Measurements from ENCODE around the gene APP. TPM values are rescaled to one million over a fixed set of nuclear protein-coding genes. Genes with fewer than 3 reads are reported as not detected.

APP gene
- total and polyA plus RNA-seq, 10 of the 15 experiments (the other 5 are each of a cell fraction or from before 2014, with no cell fraction given) = 8.8 to 94.9 (median 51.0) TPM

DNA sequence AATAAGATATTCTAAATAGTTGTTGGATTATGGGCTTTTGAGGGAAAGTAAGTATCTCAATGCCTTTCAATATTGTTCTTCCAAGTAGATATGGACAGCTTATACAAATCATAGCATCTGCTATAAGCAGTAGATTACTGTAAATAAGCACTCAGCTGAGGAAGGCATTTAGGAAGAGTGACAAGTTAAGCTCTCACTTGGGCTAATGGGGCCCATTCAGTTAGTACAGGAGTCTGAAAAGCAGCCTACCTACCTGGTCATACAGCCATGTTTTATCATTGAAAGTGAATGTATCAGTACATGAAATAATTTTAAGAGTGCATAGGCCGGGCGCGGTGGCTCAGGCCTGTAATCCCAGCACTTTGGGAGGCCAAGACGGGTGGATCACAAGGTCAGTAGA is 73.1 kb downstream of the APP start:
- H3K9me3 ChIP-seq (replicated peaks; ENCODE audit: control insufficient read depth, insufficient read depth, low read length) = no peaks in the 10 kb centered on the region

DNA sequence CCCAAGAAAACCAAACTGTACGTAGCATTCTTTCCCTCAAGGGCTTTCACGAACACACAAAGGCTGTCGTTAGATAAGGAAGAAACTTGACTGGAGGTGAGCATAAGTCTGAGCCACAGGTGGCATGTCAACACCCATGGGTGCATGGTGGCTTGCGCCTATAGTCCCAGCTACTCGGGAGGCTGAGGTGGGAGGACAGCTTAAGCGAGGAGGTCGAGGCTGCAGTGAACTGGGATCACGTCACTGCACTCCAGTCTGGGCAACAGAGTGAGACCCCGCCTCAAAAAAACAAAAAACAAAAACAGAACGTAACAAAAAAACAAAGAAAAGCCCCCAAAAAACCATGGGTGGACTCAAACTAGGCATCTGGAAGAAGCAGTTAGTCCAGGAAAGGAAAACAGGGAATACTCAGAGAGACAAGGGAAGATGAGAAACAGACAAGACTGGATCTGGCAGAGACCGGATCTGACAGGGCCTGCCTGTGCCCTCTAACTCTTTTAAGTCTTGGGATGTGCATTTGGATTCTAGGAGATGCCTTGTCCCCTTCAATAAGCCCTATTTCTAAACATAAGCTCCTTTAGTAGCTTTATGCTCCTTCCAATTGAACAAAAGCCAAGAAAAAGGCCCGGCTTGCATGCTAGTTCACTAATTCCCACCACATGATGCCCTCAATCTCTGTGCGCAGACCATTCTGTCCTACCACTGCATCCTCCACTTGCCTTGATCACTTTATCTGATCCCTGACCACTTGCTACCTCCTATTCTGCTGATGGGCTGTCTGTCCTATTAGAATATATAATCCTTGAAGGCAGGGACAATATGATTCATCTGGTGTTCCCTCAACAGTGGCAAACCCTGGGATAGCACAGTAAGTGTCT is 73.8 kb downstream of the APP start:
- in situ Hi-C loops (cut with MboI) (no loop called here), intact Hi-C loops (cut with micrococcal nuclease; ENCODE audit: unreplicated experiment) (no loop called here)
- DNase-seq (ENCODE audit: low read depth, low spot score) = no peak
- no peak for ATAC-seq
- TF ChIP-seq BMI1 (IDR thresholded peaks at IDR 0.05; ENCODE audit: borderline replicate concordance) (no peak), ZNF217 (IDR thresholded peaks at IDR 0.05) (no peak), YY1 (IDR thresholded peaks at IDR 0.05; ENCODE audit: low read depth, low read length) (no peak), ATF7 (IDR thresholded peaks at IDR 0.05; ENCODE audit: low read depth) (no peak), ZBED1 (IDR thresholded peaks at IDR 0.05; ENCODE audit: borderline replicate concordance) (no peak)
- TF ChIP-seq, protein P1, sequence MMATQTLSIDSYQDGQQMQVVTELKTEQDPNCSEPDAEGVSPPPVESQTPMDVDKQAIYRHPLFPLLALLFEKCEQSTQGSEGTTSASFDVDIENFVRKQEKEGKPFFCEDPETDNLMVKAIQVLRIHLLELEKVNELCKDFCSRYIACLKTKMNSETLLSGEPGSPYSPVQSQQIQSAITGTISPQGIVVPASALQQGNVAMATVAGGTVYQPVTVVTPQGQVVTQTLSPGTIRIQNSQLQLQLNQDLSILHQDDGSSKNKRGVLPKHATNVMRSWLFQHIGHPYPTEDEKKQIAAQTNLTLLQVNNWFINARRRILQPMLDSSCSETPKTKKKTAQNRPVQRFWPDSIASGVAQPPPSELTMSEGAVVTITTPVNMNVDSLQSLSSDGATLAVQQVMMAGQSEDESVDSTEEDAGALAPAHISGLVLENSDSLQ (IDR thresholded peaks at IDR 0.05) = no peak
- ChIA-PET POLR2A (no interaction called here), CTCF (interaction anchor here (1.0 kb wide), 1 partner anchor 18 kb away, joined by 3 read pairs; no protein-coding TSS in a partner anchor), RAD21 (ENCODE audit: unreplicated experiment) (no interaction called here), SMC1A (ENCODE audit: uncharacterized antibody, unreplicated experiment) (no interaction called here)
- 35% methylated on average over 13 of the region's 13 CpGs for WGBS (ENCODE audit: insufficient coverage, insufficient replicate concordance, low lambda C conversion rate, missing lambda C conversion rate)
- Histone ChIP-seq H3K9ac (ENCODE audit: control insufficient read depth, insufficient read depth, low read length) (no peak overlapping the region), H3K4me1 (ENCODE audit: control insufficient read depth, insufficient read depth, low read length) (no peaks in the 10 kb centered on the region), H3K9me3 (replicated peaks; ENCODE audit: control insufficient read depth, insufficient read depth, low read length) (no peaks in the 10 kb centered on the region), H2AFZ (ENCODE audit: control insufficient read depth, low read depth, low read length) (no peak overlapping the region), H3K36me3 (ENCODE audit: control insufficient read depth in 2 of 2, insufficient read depth in 2 of 2, low read length in 1 of 2) (no peaks in the 10 kb centered on the region), H4K20me1 (ENCODE audit: control insufficient read depth, insufficient read depth) (no peaks in the 10 kb centered on the region), H3K4me3 (no peak overlapping the region), H3K79me2 (ENCODE audit: control insufficient read depth, insufficient read depth, low read length) (no peaks in the 10 kb centered on the region; the same call in 1 of the 2 replicates), H3K27ac (ENCODE audit: control insufficient read depth, insufficient read depth) (no peak overlapping the region), H3K4me2 (ENCODE audit: control insufficient read depth, insufficient read depth) (no peak overlapping the region), H3K27me3 (replicated peaks in 1 of 2; ENCODE audit: control insufficient read depth in 2 of 2, insufficient read depth in 2 of 2, low read length in 1 of 2) (no peaks in the 10 kb centered on the region)
- FAIRE-seq = no peak
- no TSS peak for BruUV-seq (replicated peaks)

More for the DNA sequence above, 73.1 kb downstream of the APP start:
- RAD21 ChIA-PET (ENCODE audit: unreplicated experiment) = no interaction called here
- POLR2A ChIA-PET = no interaction called here
- WGBS (ENCODE audit: insufficient coverage, insufficient replicate concordance, low lambda C conversion rate, missing lambda C conversion rate) = 71% methylated on average over 4 of the region's 4 CpGs
- BruUV-seq (replicated peaks) = no TSS peak
- Histone ChIP-seq H3K9ac (ENCODE audit: control insufficient read depth, insufficient read depth, low read length) (no peak overlapping the region), H3K27ac (ENCODE audit: control insufficient read depth, insufficient read depth) (no peak overlapping the region), H3K36me3 (ENCODE audit: control insufficient read depth in 2 of 2, insufficient read depth in 2 of 2, low read length in 1 of 2) (no peaks in the 10 kb centered on the region), H3K79me2 (ENCODE audit: control insufficient read depth, insufficient read depth, low read length) (no peaks in the 10 kb centered on the region; the same call in 1 of the 2 replicates), H2AFZ (ENCODE audit: control insufficient read depth, low read depth, low read length) (no peak overlapping the region), H3K4me3 (no peak overlapping the region), H3K4me1 (ENCODE audit: control insufficient read depth, insufficient read depth, low read length) (no peaks in the 10 kb centered on the region), H3K27me3 (replicated peaks in 1 of 2; ENCODE audit: control insufficient read depth in 2 of 2, insufficient read depth in 2 of 2, low read length in 1 of 2) (no peaks in the 10 kb centered on the region), H3K4me2 (ENCODE audit: control insufficient read depth, insufficient read depth) (no peak overlapping the region), H4K20me1 (ENCODE audit: control insufficient read depth, insufficient read depth) (no peaks in the 10 kb centered on the region)
- FAIRE-seq = no peak
- in situ Hi-C loops (cut with MboI) = no loop called here
- no peak for DNase-seq (ENCODE audit: low read depth, low spot score)
- CTCF ChIA-PET = no interaction called here
- intact Hi-C loops (cut with micrococcal nuclease; ENCODE audit: unreplicated experiment) = no loop called here
- SMC1A ChIA-PET (ENCODE audit: uncharacterized antibody, unreplicated experiment) = no interaction called here
- TF ChIP-seq YY1 (IDR thresholded peaks at IDR 0.05; ENCODE audit: low read depth, low read length) (no peak), RAD21 (IDR thresholded peaks at IDR 0.05; ENCODE audit: insufficient read depth, low read depth, low read length) (no peak), NRF1 (conservative IDR thresholded peaks at IDR 0.05; ENCODE audit: low read depth, low read length) (no peak)
- no peak for ATAC-seq

All from GM12878 (cell line).